Prostate gland (tissue), 2 donors: ENCODE measurements around the gene FAM170B.

ENCODE experiments used
- CTCF ChIP-seq, 4 experiments: fragments of 200-600 bp in 2 of 4; fragments of 450-650 bp in 2 of 4; sonication (generic) in 2 of 4; IDR thresholded peaks; 1 replicate in 3 of 4; 2 replicates in 1 of 4; pipeline ENCODE4 v1.5.1; 2016 to 2019; ENCODE audit warnings: antibody characterized with exemption in 4 of 4, mild to moderate bottlenecking in 2 of 4, moderate library complexity in 2 of 4
- POLR2A ChIP-seq: fragments of 450-650 bp; IDR thresholded peaks from one replicate; pipeline ENCODE4 v1.6.1; 2016; ENCODE audit warnings: antibody characterized with exemption, mild to moderate bottlenecking
- POLR2AphosphoS5 ChIP-seq: sonication (generic); formaldehyde crosslinking; IDR thresholded peaks from one replicate; pipeline ENCODE4 v1.6.1; 2017; ENCODE audit warnings: antibody characterized with exemption

- TF ChIP-seq CTCF (IDR thresholded peaks at IDR 0.05) (no peak), POLR2AphosphoS5 (no peak), POLR2A (no peak)
Measured at GRCh38 chr10:49123981-49124950, 9.6 kb downstream of the FAM170B start.
